ENCODE measurements around the gene ANGPTL2.

Gene ANGPTL2

GRCh38 chr9:127124792-127125191 is 2.4 kb upstream of the ANGPTL2 start:
- DNase-seq, result no peak
- intact Hi-C loops (cut with DNase I), result loop anchor here (10.0 kb wide), 1 partner anchor 60 kb away; no protein-coding TSS in a partner anchor

GRCh38 chr9:127124111-127124531 is 1.7 kb upstream of the ANGPTL2 start:
- intact Hi-C loops (cut with DNase I), result loop anchor here (10.0 kb wide), 1 partner anchor 61 kb away; no protein-coding TSS in a partner anchor
- no peak for DNase-seq

- peak in 1 of 10 donors; percentile 34 for DNase-seq
- intact Hi-C loops (cut with DNase I), result loop anchor here (10.0 kb wide), 1 partner anchor 62 kb away; no protein-coding TSS in a partner anchor
Observed at GRCh38 chr9:127123064-127123890, 842 bp upstream of the ANGPTL2 start.

- intact Hi-C loops (cut with DNase I), result loop anchor here (10.0 kb wide), 1 partner anchor 63 kb away; no protein-coding TSS in a partner anchor
- peak in 3 of 10 donors; percentile 11 to 87 (median 85) for DNase-seq
Observed at GRCh38 chr9:127121628-127122175, 733 bp downstream of the ANGPTL2 start.

- intact Hi-C loops (cut with DNase I), result no loop called here
- no peak for DNase-seq
Observed at GRCh38 chr9:127119320-127119709, 3.1 kb downstream of the ANGPTL2 start.

- intact Hi-C loops (cut with DNase I), result no loop called here
- no peak for DNase-seq
Observed at GRCh38 chr9:127118597-127119319, 3.7 kb downstream of the ANGPTL2 start.

- intact Hi-C loops (cut with DNase I), result no loop called here
- peak in 1 of 10 donors; percentile 40 for DNase-seq
Observed at GRCh38 chr9:127117801-127118200, 4.6 kb downstream of the ANGPTL2 start.

- DNase-seq, result peak in 1 of 10 donors; percentile 67
- intact Hi-C loops (cut with DNase I), result no loop called here
Observed at GRCh38 chr9:127116957-127117356, 5.5 kb downstream of the ANGPTL2 start.

GRCh38 chr9:127116088-127116726 is 6.2 kb downstream of the ANGPTL2 start:
- DNase-seq, result peak in 1 of 10 donors; percentile 42
- intact Hi-C loops (cut with DNase I), result no loop called here

- DNase-seq, result peak in 1 of 10 donors; percentile 74
- intact Hi-C loops (cut with DNase I), result no loop called here
Observed at GRCh38 chr9:127114606-127115005, 7.8 kb downstream of the ANGPTL2 start.

GRCh38 chr9:127113191-127113972 is 9.1 kb downstream of the ANGPTL2 start:
- peak in 1 of 10 donors; percentile 49 for DNase-seq
- intact Hi-C loops (cut with DNase I), result no loop called here

GRCh38 chr9:127112735-127113161 is 9.7 kb downstream of the ANGPTL2 start:
- DNase-seq, result peak in 1 of 10 donors; percentile 55
- intact Hi-C loops (cut with DNase I), result no loop called here

GRCh38 chr9:127112056-127112455 is 10.4 kb downstream of the ANGPTL2 start:
- intact Hi-C loops (cut with DNase I), result no loop called here
- peak in 1 of 10 donors; percentile 72 for DNase-seq

GRCh38 chr9:127109212-127109711 is 13.2 kb downstream of the ANGPTL2 start:
- no peak for DNase-seq
- intact Hi-C loops (cut with DNase I), result no loop called here

GRCh38 chr9:127107929-127108876 is 14.2 kb downstream of the ANGPTL2 start:
- DNase-seq, result peak in 2 of 10 donors; percentile 85 to 87
- intact Hi-C loops (cut with DNase I), result no loop called here

GRCh38 chr9:127107171-127107928 is 15.1 kb downstream of the ANGPTL2 start:
- intact Hi-C loops (cut with DNase I), result no loop called here
- peak in 1 of 10 donors; percentile 60 for DNase-seq

- intact Hi-C loops (cut with DNase I), result no loop called here
- no peak for DNase-seq
Observed at GRCh38 chr9:127106466-127106855, 16.0 kb downstream of the ANGPTL2 start.

Measured in posterior cingulate gyrus (tissue), 11 donors.